ENCODE data around the gene RSRP1.

The RSRP1 gene

GRCh38 chr1:25257196-25257595, 9.9 kb upstream of the RSRP1 start:
- Histone ChIP-seq H2AFZ (no peak overlapping the region), H3K27me3 (ENCODE audit: control insufficient read depth, insufficient read depth, low read length) (no peaks in the 10 kb centered on the region), H3K79me2 (no peaks in the 10 kb centered on the region), H3K9me3 (ENCODE audit: control insufficient read depth, low read length) (no peaks in the 10 kb centered on the region), H3K9ac (no peak overlapping the region), H3K27ac (no peak overlapping the region), H3K36me3 (ENCODE audit: control insufficient read depth, insufficient read depth, low read length) (no peaks in the 10 kb centered on the region), H3K4me2 (ENCODE audit: low read length) (no peak overlapping the region), H3K4me3 (ENCODE audit: low read depth, low read length) (no peak overlapping the region), H3K4me1 (no peaks in the 10 kb centered on the region)
- no peak for TF ChIP-seq CTCF (IDR thresholded peaks at IDR 0.05)

GRCh38 chr1:25256578-25256965, 9.3 kb upstream of the RSRP1 start:
- Histone ChIP-seq H3K9ac (no peak overlapping the region), H2AFZ (no peak overlapping the region), H3K4me2 (ENCODE audit: low read length) (no peak overlapping the region), H3K36me3 (ENCODE audit: control insufficient read depth, insufficient read depth, low read length) (no peaks in the 10 kb centered on the region), H3K9me3 (ENCODE audit: control insufficient read depth, low read length) (no peaks in the 10 kb centered on the region), H3K79me2 (no peaks in the 10 kb centered on the region), H3K27me3 (ENCODE audit: control insufficient read depth, insufficient read depth, low read length) (no peaks in the 10 kb centered on the region), H3K27ac (no peak overlapping the region), H3K4me3 (ENCODE audit: low read depth, low read length) (no peak overlapping the region), H3K4me1 (no peaks in the 10 kb centered on the region)
- no peak for TF ChIP-seq CTCF (IDR thresholded peaks at IDR 0.05)

DNA sequence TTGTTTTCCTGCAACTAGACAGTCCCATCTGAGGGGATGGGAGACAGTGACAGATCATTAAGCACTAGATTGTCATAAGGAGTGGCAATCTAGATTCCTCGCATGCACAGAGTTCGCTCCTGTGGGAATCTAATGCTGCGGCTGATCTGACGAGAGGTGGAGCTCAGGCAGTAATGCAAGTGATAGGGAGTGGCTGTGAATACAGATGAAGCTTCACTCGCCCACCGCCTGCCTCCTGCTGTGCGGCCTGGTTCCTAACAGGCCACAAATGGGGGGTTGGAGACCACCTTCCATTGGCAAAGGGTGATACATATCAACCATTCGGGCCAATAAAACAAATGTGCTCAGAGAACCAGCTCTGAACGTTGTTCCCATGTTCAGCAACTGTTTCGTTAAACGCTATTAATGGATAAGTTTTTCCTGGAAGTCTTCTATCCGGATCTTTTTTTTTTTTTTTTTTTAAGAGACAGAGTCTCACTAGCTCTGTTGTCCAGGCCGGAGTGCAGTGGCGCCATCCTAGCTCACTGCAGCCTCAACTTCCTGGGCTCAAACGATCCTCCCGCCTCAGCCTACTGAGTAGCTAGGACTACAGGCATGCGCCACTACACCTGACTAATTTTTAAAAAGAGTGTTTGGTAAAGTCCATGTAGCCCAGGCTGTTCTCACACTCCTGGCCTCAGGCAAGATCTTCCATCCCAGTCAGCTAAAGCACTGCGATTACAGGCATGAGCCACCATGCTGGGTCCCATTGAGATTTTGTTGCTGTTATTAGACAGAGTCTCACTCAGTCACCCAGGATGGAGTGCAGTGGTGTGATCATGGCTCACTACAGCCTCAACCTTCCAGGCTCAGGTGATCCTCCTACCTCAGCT, 8.7 kb upstream of the RSRP1 start:
- Histone ChIP-seq H3K27ac (no peak overlapping the region), H3K9ac (no peak overlapping the region)

GRCh38 chr1:25253911-25254310, 6.7 kb upstream of the RSRP1 start:
- no peak overlapping the region for H3K4me3 ChIP-seq (ENCODE audit: low read depth, low read length)
- H3K4me2 ChIP-seq (ENCODE audit: low read length) = no peak overlapping the region
- no peaks in the 10 kb centered on the region for H3K79me2 ChIP-seq
- no peak overlapping the region for H3K9ac ChIP-seq
- no peaks in the 10 kb centered on the region for H3K36me3 ChIP-seq (ENCODE audit: control insufficient read depth, insufficient read depth, low read length)
- no peaks in the 10 kb centered on the region for H3K4me1 ChIP-seq
- H2AFZ ChIP-seq = no peak overlapping the region
- no peaks in the 10 kb centered on the region for H3K27me3 ChIP-seq (ENCODE audit: control insufficient read depth, insufficient read depth, low read length)
- no peaks in the 10 kb centered on the region for H3K9me3 ChIP-seq (ENCODE audit: control insufficient read depth, low read length)
- no peak overlapping the region for H3K27ac ChIP-seq
- TF ChIP-seq CTCF (IDR thresholded peaks at IDR 0.05) = no peak

More for the DNA sequence above, 8.7 kb upstream of the RSRP1 start:
- TF ChIP-seq CTCF (IDR thresholded peaks at IDR 0.05) = no peak
- Histone ChIP-seq H3K27me3 (ENCODE audit: control insufficient read depth, insufficient read depth, low read length) (no peaks in the 10 kb centered on the region), H3K9me3 (ENCODE audit: control insufficient read depth, low read length) (no peaks in the 10 kb centered on the region), H3K4me2 (ENCODE audit: low read length) (no peak overlapping the region), H2AFZ (no peak overlapping the region), H3K36me3 (ENCODE audit: control insufficient read depth, insufficient read depth, low read length) (no peaks in the 10 kb centered on the region), H3K4me3 (ENCODE audit: low read depth, low read length) (no peak overlapping the region), H3K79me2 (no peaks in the 10 kb centered on the region), H3K4me1 (no peaks in the 10 kb centered on the region)

Data from parathyroid adenoma (tissue), 2 donors.